ENCODE data around the gene CNTNAP5. TPM values are rescaled to one million over a fixed set of nuclear protein-coding genes. Genes with fewer than 3 reads are reported as not detected.

The CNTNAP5 gene
- total RNA-seq, 1 experiment from 2014 or later: not detected

DNA sequence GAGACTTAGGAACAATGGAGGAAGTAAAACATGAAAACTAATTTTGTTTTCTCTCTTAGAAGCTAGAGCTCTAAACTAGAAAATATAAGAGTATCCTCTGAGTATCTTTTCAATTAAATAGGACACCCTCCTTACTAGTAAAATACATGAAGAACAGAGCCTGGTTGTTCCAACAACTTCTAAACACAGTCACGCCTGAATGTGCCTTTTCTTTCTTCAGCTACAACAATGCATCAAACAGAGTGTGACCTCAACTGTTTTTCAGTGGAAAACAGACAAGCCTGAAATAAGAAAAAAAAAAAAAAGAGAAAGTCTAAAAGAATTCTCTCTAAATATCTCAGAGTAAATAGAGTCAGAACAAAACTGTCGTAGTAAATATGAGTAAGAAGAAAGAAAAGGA, 928.8 kb downstream of the CNTNAP5 start:
- no peaks in the 10 kb centered on the region for H3K9me3 ChIP-seq (ENCODE audit: control insufficient read depth, insufficient read depth, low read depth, low read length)
- CTCF ChIA-PET: no interaction called here
- H3K27ac ChIP-seq (ENCODE audit: low read length): no peak overlapping the region
- H3K36me3 ChIP-seq (ENCODE audit: control insufficient read depth, insufficient read depth, low read length): no peaks in the 10 kb centered on the region
- H3K4me1 ChIP-seq (ENCODE audit: control insufficient read depth, insufficient read depth, low read length): no peaks in the 10 kb centered on the region
- H3K4me3 ChIP-seq (ENCODE audit: low read depth in 2 of 2, low read length in 2 of 2): no peak overlapping the region
- TF ChIP-seq POLR2AphosphoS5 (IDR thresholded peaks at IDR 0.05; ENCODE audit: low read depth, low read length) (no peak), TCF7L2 (IDR thresholded peaks at IDR 0.05; ENCODE audit: low read depth, low read length) (no peak), SIN3A (IDR thresholded peaks at IDR 0.05; ENCODE audit: borderline replicate concordance, insufficient read depth, low read depth, low read length) (no peak)
- TF ChIP-seq, protein P1, sequence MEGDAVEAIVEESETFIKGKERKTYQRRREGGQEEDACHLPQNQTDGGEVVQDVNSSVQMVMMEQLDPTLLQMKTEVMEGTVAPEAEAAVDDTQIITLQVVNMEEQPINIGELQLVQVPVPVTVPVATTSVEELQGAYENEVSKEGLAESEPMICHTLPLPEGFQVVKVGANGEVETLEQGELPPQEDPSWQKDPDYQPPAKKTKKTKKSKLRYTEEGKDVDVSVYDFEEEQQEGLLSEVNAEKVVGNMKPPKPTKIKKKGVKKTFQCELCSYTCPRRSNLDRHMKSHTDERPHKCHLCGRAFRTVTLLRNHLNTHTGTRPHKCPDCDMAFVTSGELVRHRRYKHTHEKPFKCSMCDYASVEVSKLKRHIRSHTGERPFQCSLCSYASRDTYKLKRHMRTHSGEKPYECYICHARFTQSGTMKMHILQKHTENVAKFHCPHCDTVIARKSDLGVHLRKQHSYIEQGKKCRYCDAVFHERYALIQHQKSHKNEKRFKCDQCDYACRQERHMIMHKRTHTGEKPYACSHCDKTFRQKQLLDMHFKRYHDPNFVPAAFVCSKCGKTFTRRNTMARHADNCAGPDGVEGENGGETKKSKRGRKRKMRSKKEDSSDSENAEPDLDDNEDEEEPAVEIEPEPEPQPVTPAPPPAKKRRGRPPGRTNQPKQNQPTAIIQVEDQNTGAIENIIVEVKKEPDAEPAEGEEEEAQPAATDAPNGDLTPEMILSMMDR (IDR thresholded peaks at IDR 0.05): no peak
- TF ChIP-seq, protein P2, sequence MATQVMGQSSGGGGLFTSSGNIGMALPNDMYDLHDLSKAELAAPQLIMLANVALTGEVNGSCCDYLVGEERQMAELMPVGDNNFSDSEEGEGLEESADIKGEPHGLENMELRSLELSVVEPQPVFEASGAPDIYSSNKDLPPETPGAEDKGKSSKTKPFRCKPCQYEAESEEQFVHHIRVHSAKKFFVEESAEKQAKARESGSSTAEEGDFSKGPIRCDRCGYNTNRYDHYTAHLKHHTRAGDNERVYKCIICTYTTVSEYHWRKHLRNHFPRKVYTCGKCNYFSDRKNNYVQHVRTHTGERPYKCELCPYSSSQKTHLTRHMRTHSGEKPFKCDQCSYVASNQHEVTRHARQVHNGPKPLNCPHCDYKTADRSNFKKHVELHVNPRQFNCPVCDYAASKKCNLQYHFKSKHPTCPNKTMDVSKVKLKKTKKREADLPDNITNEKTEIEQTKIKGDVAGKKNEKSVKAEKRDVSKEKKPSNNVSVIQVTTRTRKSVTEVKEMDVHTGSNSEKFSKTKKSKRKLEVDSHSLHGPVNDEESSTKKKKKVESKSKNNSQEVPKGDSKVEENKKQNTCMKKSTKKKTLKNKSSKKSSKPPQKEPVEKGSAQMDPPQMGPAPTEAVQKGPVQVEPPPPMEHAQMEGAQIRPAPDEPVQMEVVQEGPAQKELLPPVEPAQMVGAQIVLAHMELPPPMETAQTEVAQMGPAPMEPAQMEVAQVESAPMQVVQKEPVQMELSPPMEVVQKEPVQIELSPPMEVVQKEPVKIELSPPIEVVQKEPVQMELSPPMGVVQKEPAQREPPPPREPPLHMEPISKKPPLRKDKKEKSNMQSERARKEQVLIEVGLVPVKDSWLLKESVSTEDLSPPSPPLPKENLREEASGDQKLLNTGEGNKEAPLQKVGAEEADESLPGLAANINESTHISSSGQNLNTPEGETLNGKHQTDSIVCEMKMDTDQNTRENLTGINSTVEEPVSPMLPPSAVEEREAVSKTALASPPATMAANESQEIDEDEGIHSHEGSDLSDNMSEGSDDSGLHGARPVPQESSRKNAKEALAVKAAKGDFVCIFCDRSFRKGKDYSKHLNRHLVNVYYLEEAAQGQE (IDR thresholded peaks at IDR 0.05; ENCODE audit: insufficient read depth in 1 of 2, low read depth in 2 of 2, low read length in 1 of 2): no peak
- no peaks in the 10 kb centered on the region for H3K27me3 ChIP-seq (ENCODE audit: control insufficient read depth, insufficient read depth, low read length)
- DNase-seq (ENCODE audit: low read depth, low spot score) (no peak), ATAC-seq (no peak)
- in situ Hi-C loops (cut with HindIII; ENCODE audit: low pct_unique_long_range_greater_than_20kb, low sequenced_read_pairs): no loop called here
- POLR2A ChIA-PET: no interaction called here
- intact Hi-C loops (cut with micrococcal nuclease; ENCODE audit: unreplicated experiment): no loop called here
- BruUV-seq (replicated peaks): no TSS peak

DNA sequence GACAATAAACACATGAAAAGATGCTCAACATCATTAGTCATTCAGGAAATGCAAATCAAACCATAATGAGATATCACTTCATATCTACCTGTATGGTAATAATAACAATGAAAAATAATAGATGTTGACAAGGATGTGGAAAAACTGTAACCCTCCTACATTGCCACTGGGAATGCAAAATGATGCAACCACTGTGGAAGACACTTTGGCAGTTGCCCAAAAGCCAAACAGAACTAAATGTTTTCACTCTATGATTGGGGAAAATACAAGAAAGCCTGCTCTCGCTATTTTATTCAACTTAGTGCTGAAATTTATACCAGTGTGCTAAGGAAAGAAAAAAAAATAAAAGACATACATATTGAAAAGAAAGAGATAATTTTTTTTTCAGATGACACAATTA, 934.5 kb downstream of the CNTNAP5 start:
- H3K27me3 ChIP-seq (ENCODE audit: control insufficient read depth, insufficient read depth, low read length): no peaks in the 10 kb centered on the region
- CTCF ChIA-PET: no interaction called here
- no peak overlapping the region for H3K27ac ChIP-seq (ENCODE audit: low read length)
- no peaks in the 10 kb centered on the region for H3K4me1 ChIP-seq (ENCODE audit: control insufficient read depth, insufficient read depth, low read length)
- DNase-seq (ENCODE audit: low read depth, low spot score) (no peak), ATAC-seq (no peak)
- no peak overlapping the region for H3K4me3 ChIP-seq (ENCODE audit: low read depth in 2 of 2, low read length in 2 of 2)
- no peaks in the 10 kb centered on the region for H3K36me3 ChIP-seq (ENCODE audit: control insufficient read depth, insufficient read depth, low read length)
- intact Hi-C loops (cut with micrococcal nuclease; ENCODE audit: unreplicated experiment) (no loop called here), in situ Hi-C loops (cut with HindIII; ENCODE audit: low pct_unique_long_range_greater_than_20kb, low sequenced_read_pairs) (no loop called here)
- POLR2A ChIA-PET: no interaction called here
- BruUV-seq (replicated peaks): no TSS peak
- TF ChIP-seq POLR2AphosphoS5 (IDR thresholded peaks at IDR 0.05; ENCODE audit: low read depth, low read length): no peak
- no peaks in the 10 kb centered on the region for H3K9me3 ChIP-seq (ENCODE audit: control insufficient read depth, insufficient read depth, low read depth, low read length)

DNA sequence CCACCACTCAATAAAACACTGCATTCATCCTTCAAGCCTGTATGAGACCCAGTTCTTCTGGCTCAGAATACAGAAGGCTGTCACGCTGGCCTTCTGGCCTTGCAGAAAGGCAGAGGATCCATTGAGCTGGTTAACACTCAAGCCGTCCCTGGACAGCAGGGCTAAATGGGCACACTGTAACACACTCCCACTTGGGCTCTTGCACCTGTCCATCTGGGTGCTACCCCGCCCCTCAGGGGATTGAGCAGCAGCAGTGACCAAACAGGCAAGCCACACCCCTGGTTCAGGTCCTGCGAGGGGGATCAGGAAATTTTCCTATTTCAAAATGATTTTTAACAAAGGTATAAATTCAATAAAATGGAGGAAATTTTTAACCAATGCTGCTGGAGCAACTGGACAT, 936.0 kb downstream of the CNTNAP5 start:
- DNase-seq (ENCODE audit: low read depth, low spot score): no peak
- Histone ChIP-seq H3K4me1 (ENCODE audit: control insufficient read depth, insufficient read depth, low read length) (no peaks in the 10 kb centered on the region), H3K4me3 (ENCODE audit: low read depth in 2 of 2, low read length in 2 of 2) (no peak overlapping the region), H3K9me3 (ENCODE audit: control insufficient read depth, insufficient read depth, low read depth, low read length) (no peaks in the 10 kb centered on the region), H3K36me3 (ENCODE audit: control insufficient read depth, insufficient read depth, low read length) (no peaks in the 10 kb centered on the region), H3K27me3 (ENCODE audit: control insufficient read depth, insufficient read depth, low read length) (no peaks in the 10 kb centered on the region), H3K27ac (ENCODE audit: low read length) (no peak overlapping the region)
- ChIA-PET CTCF (no interaction called here), POLR2A (no interaction called here)
- no peak for ATAC-seq
- BruUV-seq (replicated peaks): no TSS peak
- TF ChIP-seq SIN3A (IDR thresholded peaks at IDR 0.05; ENCODE audit: borderline replicate concordance, insufficient read depth, low read depth, low read length) (no peak), POLR2AphosphoS5 (IDR thresholded peaks at IDR 0.05; ENCODE audit: low read depth, low read length) (no peak), TCF7L2 (IDR thresholded peaks at IDR 0.05; ENCODE audit: low read depth, low read length) (no peak)
- TF ChIP-seq, protein P2 (IDR thresholded peaks at IDR 0.05; ENCODE audit: insufficient read depth in 1 of 2, low read depth in 2 of 2, low read length in 1 of 2): no peak
- TF ChIP-seq, protein P1 (IDR thresholded peaks at IDR 0.05): no peak
- in situ Hi-C loops (cut with HindIII; ENCODE audit: low pct_unique_long_range_greater_than_20kb, low sequenced_read_pairs) (no loop called here), intact Hi-C loops (cut with micrococcal nuclease; ENCODE audit: unreplicated experiment) (no loop called here)
